ENCODE data around the gene C2orf72.

- TF ChIP-seq CTCF (IDR thresholded peaks at IDR 0.05) (no peak), POLR2A (IDR thresholded peaks at IDR 0.05) (no peak)
Measured at GRCh38 chr2:231039821-231040364, 2.6 kb downstream of the C2orf72 start.
